GM12864 (cell line): ENCODE data around the gene UPK2.
"Not testable (repeated sequence)": the region's sequence is repeated elsewhere in the genome, so short reads cannot be mapped to it uniquely, and the experiment has no call there.

ENCODE experiments used
- DNase-seq: peaks from one replicate; pipeline ENCODE4 v3.0.0-alpha.2; 2011; ENCODE audit warnings: low read depth
- H3K4me3 ChIP-seq: 2 replicates; pipeline ENCODE4 v1.5.1; 2011; ENCODE audit warnings: mild to moderate bottlenecking, low read depth, low read length, control low read depth
- CTCF ChIP-seq: IDR thresholded peaks from 2 replicates; pipeline ENCODE4 v1.5.1; 2011; ENCODE audit warnings: low read depth, mild to moderate bottlenecking, moderate library complexity, low read length, control low read depth, inconsistent platforms; ENCODE audit errors: missing control alignments

UPK2 gene

GRCh38 chr11:118958577-118958976, 2.5 kb downstream of the UPK2 start:
- TF ChIP-seq CTCF = no peak
- no peak for DNase-seq
- no peak overlapping the region for H3K4me3 ChIP-seq

GRCh38 chr11:118961189-118961588, 5.1 kb downstream of the UPK2 start:
- no peak for DNase-seq
- no peak overlapping the region for H3K4me3 ChIP-seq
- TF ChIP-seq CTCF = no peak

- no peak for DNase-seq
Measured at GRCh38 chr11:118961591-118961990, 5.5 kb downstream of the UPK2 start.

GRCh38 chr11:118969508-118969907, 13.4 kb downstream of the UPK2 start:
- not testable (repeated sequence) for DNase-seq

More at GRCh38 chr11:118961591-118961990, 5.5 kb downstream of the UPK2 start:
- no peak overlapping the region for H3K4me3 ChIP-seq
- TF ChIP-seq CTCF = no peak

GRCh38 chr11:118971646-118972045, 15.5 kb downstream of the UPK2 start, which contains the start of gene FOXR1:
Gene FOXR1 (plus strand): TSS chr11:118971761. CDS start chr11:118971932, 171 bp downstream.
- no peak for TF ChIP-seq CTCF
- DNase-seq = no peak
- H3K4me3 ChIP-seq = no peak within 1 kb of the TSS

More at GRCh38 chr11:118969508-118969907, 13.4 kb downstream of the UPK2 start:
- not testable (repeated sequence) for H3K4me3 ChIP-seq

GRCh38 chr11:118973985-118974384, 17.9 kb downstream of the UPK2 start:
- H3K4me3 ChIP-seq = no peak overlapping the region
- TF ChIP-seq CTCF = no peak
- DNase-seq = no peak

GRCh38 chr11:118975771-118976709, 19.9 kb downstream of the UPK2 start:
- no peak overlapping the region for H3K4me3 ChIP-seq
- no peak for DNase-seq
- TF ChIP-seq CTCF = no peak
